ENCODE results near the gene VPS8. TPM values are rescaled to one million over a fixed set of nuclear protein-coding genes. Genes with fewer than 3 reads are reported as not detected.

VPS8 gene
- total and polyA plus RNA-seq, 2 of the 13 experiments (the other 11 are each of a cell fraction or from before 2014, with no cell fraction given): 14.2 to 35.1 TPM

DNA sequence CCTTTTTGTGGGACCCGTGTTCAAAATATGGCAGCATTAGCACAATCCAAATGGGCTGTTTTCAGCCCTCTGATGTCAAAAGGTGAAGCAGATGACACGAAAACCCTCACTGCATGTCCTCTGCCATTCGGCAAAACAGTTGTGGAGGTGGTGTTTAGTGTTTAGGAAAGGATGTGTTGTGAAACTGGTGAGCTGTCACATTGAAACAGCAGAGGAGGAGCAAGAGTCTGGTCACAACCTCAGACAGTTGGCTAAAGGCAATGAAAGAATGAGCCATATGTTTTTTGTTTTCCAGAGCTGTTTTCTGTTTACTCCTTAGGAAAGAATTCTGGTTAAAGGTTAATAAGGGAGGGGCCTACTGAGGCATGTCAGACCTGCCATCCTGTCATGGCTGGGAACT is 140.7 kb downstream of the VPS8 start:
- in situ Hi-C loops (cut with HindIII; ENCODE audit: extremely low pct_ligation_motif_present, low pct_unique_long_range_greater_than_20kb) (no loop called here), intact Hi-C loops (cut with micrococcal nuclease; ENCODE audit: unreplicated experiment) (no loop called here)
- FAIRE-seq (no peak), ATAC-seq (no peak), DNase-seq (ENCODE audit: low spot score) (no peak)
- Histone ChIP-seq H3K36me3 (replicated peaks in 1 of 2; ENCODE audit: control insufficient read depth in 1 of 2, insufficient read depth in 2 of 2, low read length in 2 of 2) (no peaks in the 10 kb centered on the region), H3K9me3 (ENCODE audit: low read length) (no peaks in the 10 kb centered on the region), H3K79me2 (ENCODE audit: insufficient read depth, low read length) (no peaks in the 10 kb centered on the region), H3K27me3 (ENCODE audit: control insufficient read depth in 1 of 2, insufficient read depth in 2 of 2, low read length in 2 of 2) (no peaks in the 10 kb centered on the region), H4K20me1 (ENCODE audit: insufficient read depth, low read length) (no peaks in the 10 kb centered on the region), H3K4me3 (replicated peaks in 1 of 3; ENCODE audit: insufficient read depth in 1 of 3, low read depth in 2 of 3, low read length in 3 of 3) (no peak overlapping the region), H3K4me2 (ENCODE audit: low read depth, low read length) (no peak overlapping the region), H2AFZ (ENCODE audit: low read length) (no peak overlapping the region), H3K9ac (ENCODE audit: insufficient read depth, low read depth, low read length) (no peak overlapping the region), H3K27ac (ENCODE audit: extremely low read length, insufficient read depth, low read length) (no peak overlapping the region), H3K4me1 (ENCODE audit: insufficient read depth, low read length) (0 out of 2 replicates have a peak, but pooled peaks cover 7% of the 10 kb centered on the region)
- ChIA-PET POLR2A (no interaction called here), CTCF (ENCODE audit: low intra/inter-chr PET ratio, low total read pairs) (no interaction called here)
- TF ChIP-seq, protein P1, sequence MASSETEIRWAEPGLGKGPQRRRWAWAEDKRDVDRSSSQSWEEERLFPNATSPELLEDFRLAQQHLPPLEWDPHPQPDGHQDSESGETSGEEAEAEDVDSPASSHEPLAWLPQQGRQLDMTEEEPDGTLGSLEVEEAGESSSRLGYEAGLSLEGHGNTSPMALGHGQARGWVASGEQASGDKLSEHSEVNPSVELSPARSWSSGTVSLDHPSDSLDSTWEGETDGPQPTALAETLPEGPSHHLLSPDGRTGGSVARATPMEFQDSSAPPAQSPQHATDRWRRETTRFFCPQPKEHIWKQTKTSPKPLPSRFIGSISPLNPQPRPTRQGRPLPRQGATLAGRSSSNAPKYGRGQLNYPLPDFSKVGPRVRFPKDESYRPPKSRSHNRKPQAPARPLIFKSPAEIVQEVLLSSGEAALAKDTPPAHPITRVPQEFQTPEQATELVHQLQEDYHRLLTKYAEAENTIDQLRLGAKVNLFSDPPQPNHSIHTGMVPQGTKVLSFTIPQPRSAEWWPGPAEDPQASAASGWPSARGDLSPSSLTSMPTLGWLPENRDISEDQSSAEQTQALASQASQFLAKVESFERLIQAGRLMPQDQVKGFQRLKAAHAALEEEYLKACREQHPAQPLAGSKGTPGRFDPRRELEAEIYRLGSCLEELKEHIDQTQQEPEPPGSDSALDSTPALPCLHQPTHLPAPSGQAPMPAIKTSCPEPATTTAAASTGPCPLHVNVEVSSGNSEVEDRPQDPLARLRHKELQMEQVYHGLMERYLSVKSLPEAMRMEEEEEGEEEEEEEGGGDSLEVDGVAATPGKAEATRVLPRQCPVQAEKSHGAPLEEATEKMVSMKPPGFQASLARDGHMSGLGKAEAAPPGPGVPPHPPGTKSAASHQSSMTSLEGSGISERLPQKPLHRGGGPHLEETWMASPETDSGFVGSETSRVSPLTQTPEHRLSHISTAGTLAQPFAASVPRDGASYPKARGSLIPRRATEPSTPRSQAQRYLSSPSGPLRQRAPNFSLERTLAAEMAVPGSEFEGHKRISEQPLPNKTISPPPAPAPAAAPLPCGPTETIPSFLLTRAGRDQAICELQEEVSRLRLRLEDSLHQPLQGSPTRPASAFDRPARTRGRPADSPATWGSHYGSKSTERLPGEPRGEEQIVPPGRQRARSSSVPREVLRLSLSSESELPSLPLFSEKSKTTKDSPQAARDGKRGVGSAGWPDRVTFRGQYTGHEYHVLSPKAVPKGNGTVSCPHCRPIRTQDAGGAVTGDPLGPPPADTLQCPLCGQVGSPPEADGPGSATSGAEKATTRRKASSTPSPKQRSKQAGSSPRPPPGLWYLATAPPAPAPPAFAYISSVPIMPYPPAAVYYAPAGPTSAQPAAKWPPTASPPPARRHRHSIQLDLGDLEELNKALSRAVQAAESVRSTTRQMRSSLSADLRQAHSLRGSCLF (CRISPR knock-in tag; IDR thresholded peaks at IDR 0.05; ENCODE audit: borderline replicate concordance): no peak
- TF ChIP-seq POLR2G (IDR thresholded peaks at IDR 0.05; ENCODE audit: low read depth, low read length): no peak
- TF ChIP-seq RXRA (CRISPR knock-in tag; IDR thresholded peaks at IDR 0.05): no peak
- no peak for TF ChIP-seq SIX1 (CRISPR knock-in tag; IDR thresholded peaks at IDR 0.05; ENCODE audit: borderline replicate concordance)
- TF ChIP-seq, protein P2, sequence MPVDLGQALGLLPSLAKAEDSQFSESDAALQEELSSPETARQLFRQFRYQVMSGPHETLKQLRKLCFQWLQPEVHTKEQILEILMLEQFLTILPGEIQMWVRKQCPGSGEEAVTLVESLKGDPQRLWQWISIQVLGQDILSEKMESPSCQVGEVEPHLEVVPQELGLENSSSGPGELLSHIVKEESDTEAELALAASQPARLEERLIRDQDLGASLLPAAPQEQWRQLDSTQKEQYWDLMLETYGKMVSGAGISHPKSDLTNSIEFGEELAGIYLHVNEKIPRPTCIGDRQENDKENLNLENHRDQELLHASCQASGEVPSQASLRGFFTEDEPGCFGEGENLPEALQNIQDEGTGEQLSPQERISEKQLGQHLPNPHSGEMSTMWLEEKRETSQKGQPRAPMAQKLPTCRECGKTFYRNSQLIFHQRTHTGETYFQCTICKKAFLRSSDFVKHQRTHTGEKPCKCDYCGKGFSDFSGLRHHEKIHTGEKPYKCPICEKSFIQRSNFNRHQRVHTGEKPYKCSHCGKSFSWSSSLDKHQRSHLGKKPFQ (CRISPR knock-in tag; IDR thresholded peaks at IDR 0.05; ENCODE audit: insufficient replicate concordance): no peak
- no peak for TF ChIP-seq ZNF558 (CRISPR knock-in tag; IDR thresholded peaks at IDR 0.05; ENCODE audit: borderline replicate concordance)
- TF ChIP-seq EEA1 (CRISPR knock-in tag; IDR thresholded peaks at IDR 0.05; ENCODE audit: borderline replicate concordance): no peak
- TF ChIP-seq PHF21A (CRISPR knock-in tag; IDR thresholded peaks at IDR 0.05): no peak
- TF ChIP-seq ZNF160 (CRISPR knock-in tag; IDR thresholded peaks at IDR 0.05): no peak
- no peak for TF ChIP-seq CHD4 (IDR thresholded peaks at IDR 0.05; ENCODE audit: borderline replicate concordance, low read length)
- no TSS peak for BruUV-seq (replicated peaks)
- 94% methylated on average over 3 of the region's 3 CpGs for WGBS (ENCODE audit: low lambda C conversion rate)

Data from HepG2 (cell line).